Astrocyte of the spinal cord (primary cell): ENCODE data around the gene ZNF891.
A peak's percentile ranks its signal among the peaks of the same experiment; 100 is the strongest.

ENCODE experiments used
- DNase-seq: peaks from one replicate; pipeline ENCODE4 v3.0.0; 2011; ENCODE audit warnings: low read depth, low spot score
- H3K4me3 ChIP-seq: 2 replicates; pipeline ENCODE4 v1.5.1; 2011; ENCODE audit warnings: low read depth, mild to moderate bottlenecking, low read length, moderate library complexity
- in situ Hi-C: cut with HindIII; loops from 2 replicates; pipeline ENCODE4 v1.10.0; 2017; ENCODE audit warnings: low sequenced_read_pairs
- TF ChIP-seq, protein P1 (sequence below): IDR thresholded peaks from 2 replicates; pipeline ENCODE4 v1.5.1; 2012; ENCODE audit warnings: low read depth, mild to moderate bottlenecking, low read length, inconsistent platforms

ZNF891 gene

GRCh38 chr12:133130038-133130807 is at the start of gene ZNF891, which contains the start of gene ZNF10:
Gene ZNF891 (minus strand): TSS chr12:133130274. CDS start chr12:133121918, 8,356 bp downstream.
Gene ZNF10 (plus strand): TSS chr12:133130627. CDS start chr12:133144493, 13,866 bp downstream.
- in situ Hi-C loops = no loop called here
- DNase-seq = peak; percentile 98
- TF ChIP-seq, protein P1, sequence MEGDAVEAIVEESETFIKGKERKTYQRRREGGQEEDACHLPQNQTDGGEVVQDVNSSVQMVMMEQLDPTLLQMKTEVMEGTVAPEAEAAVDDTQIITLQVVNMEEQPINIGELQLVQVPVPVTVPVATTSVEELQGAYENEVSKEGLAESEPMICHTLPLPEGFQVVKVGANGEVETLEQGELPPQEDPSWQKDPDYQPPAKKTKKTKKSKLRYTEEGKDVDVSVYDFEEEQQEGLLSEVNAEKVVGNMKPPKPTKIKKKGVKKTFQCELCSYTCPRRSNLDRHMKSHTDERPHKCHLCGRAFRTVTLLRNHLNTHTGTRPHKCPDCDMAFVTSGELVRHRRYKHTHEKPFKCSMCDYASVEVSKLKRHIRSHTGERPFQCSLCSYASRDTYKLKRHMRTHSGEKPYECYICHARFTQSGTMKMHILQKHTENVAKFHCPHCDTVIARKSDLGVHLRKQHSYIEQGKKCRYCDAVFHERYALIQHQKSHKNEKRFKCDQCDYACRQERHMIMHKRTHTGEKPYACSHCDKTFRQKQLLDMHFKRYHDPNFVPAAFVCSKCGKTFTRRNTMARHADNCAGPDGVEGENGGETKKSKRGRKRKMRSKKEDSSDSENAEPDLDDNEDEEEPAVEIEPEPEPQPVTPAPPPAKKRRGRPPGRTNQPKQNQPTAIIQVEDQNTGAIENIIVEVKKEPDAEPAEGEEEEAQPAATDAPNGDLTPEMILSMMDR = no peak
- peak within 1 kb of the TSS; percentile 92 for H3K4me3 ChIP-seq

DNA sequence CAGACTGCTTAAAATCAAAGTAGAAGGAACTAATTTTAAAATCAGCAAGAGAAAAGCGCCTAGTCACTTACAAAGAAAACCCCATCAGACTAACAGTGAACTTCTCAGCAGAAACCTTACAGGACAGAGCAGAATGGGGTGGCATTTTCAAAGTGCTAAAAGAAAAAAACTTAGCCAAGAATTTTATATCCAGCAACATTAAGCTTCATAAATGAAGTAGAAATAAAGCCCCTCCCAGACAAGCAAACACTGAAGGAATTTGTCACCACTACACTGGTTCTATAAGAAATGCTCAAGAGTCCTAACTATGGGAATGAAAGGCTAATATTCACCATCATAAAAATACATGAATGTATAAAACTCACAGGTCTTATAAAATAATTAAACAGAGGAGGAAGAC is 44.8 kb upstream of the ZNF891 start:
- TF ChIP-seq, protein P1 = no peak
- in situ Hi-C loops = no loop called here
- no peak for DNase-seq
- no peak overlapping the region for H3K4me3 ChIP-seq

GRCh38 chr12:133172491-133172890 is 42.4 kb upstream of the ZNF891 start:
- H3K4me3 ChIP-seq = no peak overlapping the region
- in situ Hi-C loops = no loop called here
- no peak for DNase-seq
- TF ChIP-seq, protein P1 = no peak

GRCh38 chr12:133165776-133166175 is 35.7 kb upstream of the ZNF891 start:
- no peak for DNase-seq
- in situ Hi-C loops = no loop called here
- TF ChIP-seq, protein P1 = no peak
- no peak overlapping the region for H3K4me3 ChIP-seq

DNA sequence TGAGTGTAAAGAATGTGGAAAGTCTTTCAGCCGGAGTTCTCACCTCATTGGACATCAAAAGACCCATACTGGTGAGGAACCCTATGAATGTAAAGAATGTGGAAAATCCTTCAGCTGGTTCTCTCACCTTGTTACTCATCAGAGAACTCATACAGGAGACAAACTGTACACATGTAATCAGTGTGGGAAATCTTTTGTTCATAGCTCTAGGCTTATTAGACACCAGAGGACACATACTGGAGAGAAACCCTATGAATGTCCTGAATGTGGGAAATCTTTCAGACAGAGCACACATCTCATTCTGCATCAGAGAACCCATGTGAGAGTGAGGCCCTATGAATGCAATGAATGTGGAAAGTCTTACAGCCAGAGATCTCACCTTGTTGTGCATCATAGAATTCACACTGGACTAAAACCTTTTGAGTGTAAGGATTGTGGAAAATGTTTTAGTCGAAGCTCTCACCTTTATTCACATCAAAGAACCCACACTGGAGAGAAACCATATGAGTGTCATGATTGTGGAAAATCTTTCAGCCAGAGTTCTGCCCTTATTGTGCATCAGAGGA is 26.1 kb upstream of the ZNF891 start:
- DNase-seq = peak; percentile 13
- TF ChIP-seq, protein P1 = no peak
- in situ Hi-C loops = no loop called here
- no peak overlapping the region for H3K4me3 ChIP-seq

GRCh38 chr12:133145981-133146380 is 15.9 kb upstream of the ZNF891 start:
- no peak for DNase-seq
- TF ChIP-seq, protein P1 = no peak
- in situ Hi-C loops = no loop called here
- no peak overlapping the region for H3K4me3 ChIP-seq
